ENCODE results near the gene MUC5B. TPM values are rescaled to one million over a fixed set of nuclear protein-coding genes. Genes with fewer than 3 reads are reported as not detected.

The MUC5B gene
- total RNA-seq, 1 donor from 2014 or later, result 1.2 TPM

GRCh38 chr11:1269957-1270356 is 47.1 kb downstream of the MUC5B start:
- DNase-seq, result no peak

GRCh38 chr11:1270476-1270875 is 47.6 kb downstream of the MUC5B start:
- H3K27ac ChIP-seq, result no peak overlapping the region
- H3K27me3 ChIP-seq, result no peaks in the 10 kb centered on the region
- H3K36me3 ChIP-seq, result peaks cover 8% of the 10 kb centered on the region
- no peaks in the 10 kb centered on the region for H3K4me1 ChIP-seq
- intact Hi-C loops (cut with DNase I), result no loop called here
- DNase-seq, result no peak
- H3K4me3 ChIP-seq, result no peak overlapping the region
- ATAC-seq, result peak; percentile 11
- TF ChIP-seq CTCF (IDR thresholded peaks at IDR 0.05), result no peak
- H3K9me3 ChIP-seq, result no peaks in the 10 kb centered on the region

More at GRCh38 chr11:1269957-1270356, 47.1 kb downstream of the MUC5B start:
- Histone ChIP-seq H3K9me3 (no peaks in the 10 kb centered on the region), H3K36me3 (peaks cover 3% of the 10 kb centered on the region), H3K27me3 (no peaks in the 10 kb centered on the region), H3K4me1 (no peaks in the 10 kb centered on the region), H3K27ac (no peak overlapping the region), H3K4me3 (no peak overlapping the region)
- intact Hi-C loops (cut with DNase I), result no loop called here
- TF ChIP-seq CTCF (IDR thresholded peaks at IDR 0.05), result no peak
- ATAC-seq, result peak; percentile 17

GRCh38 chr11:1271002-1271401 is 48.1 kb downstream of the MUC5B start:
- ATAC-seq (no peak), DNase-seq (no peak)
- no peak overlapping the region for H3K4me3 ChIP-seq
- H3K4me1 ChIP-seq, result no peaks in the 10 kb centered on the region
- H3K27ac ChIP-seq, result no peak overlapping the region
- no peaks in the 10 kb centered on the region for H3K27me3 ChIP-seq
- H3K36me3 ChIP-seq, result peaks cover 13% of the 10 kb centered on the region
- no peak for TF ChIP-seq CTCF (IDR thresholded peaks at IDR 0.05)
- no peaks in the 10 kb centered on the region for H3K9me3 ChIP-seq
- intact Hi-C loops (cut with DNase I), result no loop called here

- H3K27ac ChIP-seq, result no peak overlapping the region
- DNase-seq (no peak), ATAC-seq (no peak)
- H3K9me3 ChIP-seq, result no peaks in the 10 kb centered on the region
- TF ChIP-seq CTCF (IDR thresholded peaks at IDR 0.05), result no peak
- H3K4me1 ChIP-seq, result no peaks in the 10 kb centered on the region
- intact Hi-C loops (cut with DNase I), result no loop called here
- H3K27me3 ChIP-seq, result no peaks in the 10 kb centered on the region
- H3K36me3 ChIP-seq, result peaks cover 17% of the 10 kb centered on the region
- no peak overlapping the region for H3K4me3 ChIP-seq
Observed at GRCh38 chr11:1271406-1271805, 48.5 kb downstream of the MUC5B start.

- no peak overlapping the region for H3K4me3 ChIP-seq
- no peaks in the 10 kb centered on the region for H3K9me3 ChIP-seq
- no peaks in the 10 kb centered on the region for H3K27me3 ChIP-seq
- peaks cover 22% of the 10 kb centered on the region for H3K36me3 ChIP-seq
- DNase-seq (no peak), ATAC-seq (no peak)
- H3K4me1 ChIP-seq, result no peaks in the 10 kb centered on the region
- H3K27ac ChIP-seq, result no peak overlapping the region
- TF ChIP-seq CTCF (IDR thresholded peaks at IDR 0.05), result no peak
- intact Hi-C loops (cut with DNase I), result no loop called here
Observed at GRCh38 chr11:1271927-1272326, 49.1 kb downstream of the MUC5B start.

GRCh38 chr11:1272531-1272930 is 49.7 kb downstream of the MUC5B start:
- H3K27ac ChIP-seq, result no peak overlapping the region
- DNase-seq (no peak), ATAC-seq (no peak)
- peaks cover 27% of the 10 kb centered on the region for H3K36me3 ChIP-seq
- no peaks in the 10 kb centered on the region for H3K9me3 ChIP-seq
- TF ChIP-seq CTCF (IDR thresholded peaks at IDR 0.05), result no peak
- intact Hi-C loops (cut with DNase I), result no loop called here
- no peak overlapping the region for H3K4me3 ChIP-seq
- no peaks in the 10 kb centered on the region for H3K27me3 ChIP-seq
- H3K4me1 ChIP-seq, result no peaks in the 10 kb centered on the region

Measured in upper lobe of right lung (tissue), 1 donor.